HAP-1 (cell line): Measurements from ENCODE around the gene DRP2.
"Not testable (repeated sequence)": the region's sequence is repeated elsewhere in the genome, so short reads cannot be mapped to it uniquely, and the experiment has no call there.

Source experiments
- DNase-seq, 2 experiments: peaks; one replicate each; pipeline ENCODE4 v3.0.0-alpha.2; 2016 to 2020; ENCODE audit warnings: low spot score in 2 of 2
- H3K27me3 ChIP-seq: fragments of 250-450 bp; sonication (Bioruptor Pico); 2 replicates; pipeline ENCODE4 v1.5.1; 2020; ENCODE audit warnings: low read depth, mild to moderate bottlenecking, moderate library complexity
- H3K36me3 ChIP-seq: fragments of 250-450 bp; sonication (Bioruptor Pico); replicated peaks from 2 replicates; pipeline ENCODE4 v1.5.1; 2020; ENCODE audit warnings: mild to moderate bottlenecking
- H3K4me1 ChIP-seq: fragments of 250-450 bp; sonication (Bioruptor Pico); 2 replicates; pipeline ENCODE4 v1.5.1; 2020; ENCODE audit warnings: mild to moderate bottlenecking
- H3K4me3 ChIP-seq: fragments of 250-450 bp; sonication (Bioruptor Pico); 2 replicates; pipeline ENCODE4 v1.5.1; 2020; ENCODE audit warnings: mild to moderate bottlenecking, moderate library complexity
- H3K9me3 ChIP-seq: fragments of 250-450 bp; sonication (Bioruptor Pico); 2 replicates; pipeline ENCODE4 v1.5.1; 2020; ENCODE audit warnings: mild to moderate bottlenecking, moderate library complexity
- in situ Hi-C: fragments of 300-500 bp; cut with MboI; formaldehyde crosslinking; loops from 3 replicates; pipeline ENCODE4 v1.14.3; 2020; ENCODE audit warnings: low sequenced_read_pairs, inconsistent platforms, mixed read lengths

DRP2 gene

DNA sequence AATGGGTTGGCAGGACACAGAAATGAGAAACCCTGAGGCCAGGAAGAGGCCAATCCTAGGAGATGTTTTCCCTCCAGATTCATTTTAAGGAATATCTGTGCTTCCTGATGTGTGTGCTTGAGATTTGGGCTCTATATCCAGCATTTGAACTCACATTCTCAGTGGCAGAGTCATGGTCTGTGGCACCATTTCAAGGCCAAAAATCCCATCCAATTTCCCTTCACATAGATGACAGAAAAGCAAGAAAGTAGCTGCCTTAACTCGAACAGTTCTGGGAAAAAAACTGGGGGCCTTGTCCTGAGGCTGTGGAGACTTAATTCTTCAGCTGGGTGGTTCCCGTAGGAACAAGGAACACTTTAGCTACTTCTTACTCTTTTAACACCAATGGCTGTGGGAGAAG is 44.2 kb downstream of the DRP2 start:
- H3K36me3 ChIP-seq = no peaks in the 10 kb centered on the region

DNA sequence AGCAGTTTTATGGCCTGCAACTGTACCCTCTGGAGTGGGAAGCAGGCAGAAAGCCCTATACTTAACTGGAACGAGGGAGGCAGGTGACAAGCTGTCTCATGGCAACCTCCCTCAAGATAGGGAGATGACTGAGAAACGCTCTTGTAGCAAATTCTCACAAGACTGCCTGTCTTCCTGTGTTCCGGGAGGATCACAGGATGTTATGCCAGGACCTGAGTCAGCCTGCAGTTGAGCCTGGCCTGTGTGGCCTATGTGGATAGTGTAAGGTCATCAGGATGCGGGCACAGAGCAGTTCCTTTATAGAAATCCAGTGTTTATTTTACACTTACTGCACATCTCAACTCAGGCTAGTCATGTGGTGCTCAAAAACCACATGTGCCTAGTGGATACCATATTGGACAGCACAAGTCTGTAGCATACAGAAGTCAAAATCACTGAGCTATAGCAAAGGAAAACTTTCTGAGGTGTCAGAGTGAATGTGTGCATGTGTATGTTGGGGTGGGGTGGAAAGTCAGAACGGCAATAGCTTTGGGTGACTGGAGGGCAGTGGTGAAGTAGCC is 46.4 kb downstream of the DRP2 start:
- in situ Hi-C loops = no loop called here
- no peaks in the 10 kb centered on the region for H3K36me3 ChIP-seq
- no peak for DNase-seq

More for the DNA sequence above, 44.2 kb downstream of the DRP2 start:
- H3K4me1 ChIP-seq = no peaks in the 10 kb centered on the region
- no peaks in the 10 kb centered on the region for H3K27me3 ChIP-seq
- no peak for DNase-seq
- H3K4me3 ChIP-seq = no peak overlapping the region
- in situ Hi-C loops = no loop called here
- no peaks in the 10 kb centered on the region for H3K9me3 ChIP-seq

DNA sequence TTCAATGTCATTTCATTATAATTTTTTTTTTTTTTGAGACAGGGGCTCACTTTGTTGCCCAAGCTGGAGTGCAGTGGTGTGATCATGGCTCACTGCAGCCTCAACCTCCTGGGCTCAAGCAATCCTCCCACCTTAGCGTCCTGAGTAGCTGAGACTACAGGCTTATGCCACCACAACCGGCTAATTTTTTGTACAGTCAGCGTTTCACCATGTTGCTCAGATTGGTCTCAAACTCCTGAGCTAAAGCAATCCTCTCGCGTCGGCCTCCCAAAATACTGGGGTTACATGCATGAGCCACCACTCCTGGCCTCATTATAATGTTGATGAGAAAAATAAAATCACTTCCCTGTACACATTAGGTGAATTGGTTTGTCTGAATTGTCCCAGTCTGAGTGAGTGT is 54.6 kb downstream of the DRP2 start:
- no peak for DNase-seq
- Histone ChIP-seq H3K4me1 (no peaks in the 10 kb centered on the region), H3K4me3 (no peak overlapping the region), H3K9me3 (no peaks in the 10 kb centered on the region), H3K27me3 (no peaks in the 10 kb centered on the region), H3K36me3 (no peaks in the 10 kb centered on the region)
- in situ Hi-C loops = no loop called here

More for the DNA sequence above, 46.4 kb downstream of the DRP2 start:
- Histone ChIP-seq H3K27me3 (no peaks in the 10 kb centered on the region), H3K4me3 (no peak overlapping the region), H3K9me3 (no peaks in the 10 kb centered on the region), H3K4me1 (no peaks in the 10 kb centered on the region)

DNA sequence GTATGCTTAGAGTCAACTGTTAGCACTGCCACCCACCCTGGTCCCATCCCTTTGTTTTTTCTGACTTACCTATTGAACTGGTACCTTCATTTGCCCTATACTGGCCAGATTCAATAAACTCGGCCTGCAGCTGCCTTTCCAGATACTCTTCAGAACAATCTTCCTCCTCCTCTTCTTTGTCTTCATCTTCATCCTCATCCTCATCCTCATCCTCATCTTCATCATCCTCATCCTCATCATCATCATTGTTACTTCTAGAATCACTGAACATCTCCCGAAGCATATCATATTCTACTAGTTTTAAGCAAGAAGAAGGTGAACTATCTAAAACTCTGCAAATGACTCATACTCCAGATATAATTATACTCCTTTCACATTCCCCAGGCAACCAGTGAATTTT is 56.7 kb downstream of the DRP2 start:
- Histone ChIP-seq H3K4me3 (no peak overlapping the region), H3K36me3 (no peaks in the 10 kb centered on the region), H3K27me3 (no peaks in the 10 kb centered on the region), H3K4me1 (no peaks in the 10 kb centered on the region), H3K9me3 (no peaks in the 10 kb centered on the region)
- no peak for DNase-seq
- in situ Hi-C loops = no loop called here

DNA sequence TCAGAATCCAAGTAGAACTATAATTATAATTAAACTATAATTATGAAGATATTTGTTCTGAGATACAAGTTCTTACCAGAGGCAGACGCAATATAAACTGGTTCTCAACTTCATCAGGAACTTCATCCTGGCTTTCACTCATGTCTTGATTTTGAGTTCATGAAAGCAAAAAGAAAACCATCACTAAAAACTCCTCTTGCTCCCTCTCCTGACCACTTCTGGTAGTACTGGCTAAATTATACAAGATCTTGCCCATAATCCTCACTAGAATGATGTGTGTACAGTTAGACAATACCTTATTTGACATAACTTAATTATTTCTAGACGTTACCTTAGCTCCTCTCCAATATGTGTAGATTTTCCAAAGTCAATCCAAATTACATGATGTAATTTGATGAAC is 67.8 kb downstream of the DRP2 start:
- DNase-seq = peak; percentile 62 to 64
- Histone ChIP-seq H3K27me3 (no peaks in the 10 kb centered on the region), H3K4me1 (0 out of 2 replicates have a peak, but pooled peaks cover 6% of the 10 kb centered on the region), H3K9me3 (no peaks in the 10 kb centered on the region), H3K4me3 (no peak overlapping the region), H3K36me3 (no peaks in the 10 kb centered on the region)
- in situ Hi-C loops = loop anchor here (10.0 kb wide), 1 partner anchor 143 kb away; no protein-coding TSS in a partner anchor

DNA sequence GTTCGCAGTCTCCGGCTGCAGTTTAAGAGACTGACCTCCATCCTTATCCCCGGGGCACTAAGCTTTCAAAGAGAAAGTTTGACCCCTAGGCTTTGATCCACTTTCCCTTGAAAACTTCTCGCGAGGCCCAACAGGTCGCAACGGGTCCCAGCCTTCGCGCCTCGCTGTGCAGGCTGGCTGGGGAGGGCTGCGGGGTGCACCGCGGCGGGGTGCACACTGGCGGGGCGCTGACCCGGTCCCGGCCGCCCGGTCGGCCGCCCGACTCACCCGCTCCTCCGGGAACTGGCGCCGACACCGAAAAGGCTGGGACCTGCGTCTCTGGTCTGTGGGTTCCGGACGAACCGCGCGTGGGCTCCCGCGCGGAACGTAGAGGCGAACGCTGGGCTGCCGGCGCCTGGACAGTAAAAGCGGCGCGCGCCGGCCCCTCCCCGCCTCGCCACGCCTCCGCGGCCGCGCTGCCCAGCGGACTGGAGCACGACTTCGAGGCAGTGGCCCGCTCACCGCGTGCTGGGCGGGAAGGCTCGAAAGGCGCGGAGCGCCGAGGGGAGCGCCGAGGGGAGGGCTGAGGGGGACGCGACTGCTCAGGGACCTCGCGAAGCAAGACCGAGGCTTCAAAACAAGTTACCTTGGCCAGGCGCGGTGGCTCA is 71.5 kb downstream of the DRP2 start, which contains the start of gene TAF7L:
TSS of gene TAF7L (minus strand) at position 378 of the 647 bp plus-strand sequence. CDS start 3,791 bp downstream, outside the sequence.
- DNase-seq = peak in 1 of 2 experiments; percentile 27
- Histone ChIP-seq H3K9me3 (no peaks in the 10 kb centered on the region), H3K27me3 (no peaks in the 10 kb centered on the region), H3K4me1 (0 out of 2 replicates have a peak, but pooled peaks cover 6% of the 10 kb centered on the region), H3K4me3 (no peak within 1 kb of the TSS), H3K36me3 (no peaks in the 10 kb centered on the region)
- in situ Hi-C loops = no loop called here

DNA sequence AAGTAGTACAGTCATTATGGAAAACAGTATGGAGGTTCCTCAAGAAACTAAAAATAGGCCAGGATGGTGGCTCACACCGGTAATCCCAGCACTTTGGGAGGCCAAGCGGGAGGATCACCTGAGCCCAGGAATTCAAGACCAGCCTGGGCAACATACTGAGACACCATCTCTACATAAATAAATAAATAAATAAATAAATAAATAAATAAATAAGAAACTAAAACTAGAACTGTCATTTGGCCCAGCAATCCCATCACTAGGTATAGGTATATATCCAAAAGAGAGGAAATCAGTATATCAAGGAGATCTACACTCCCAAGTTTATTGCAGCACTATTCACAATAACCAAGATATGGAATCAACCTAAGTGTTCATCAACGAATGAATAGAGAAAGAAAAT is 76.0 kb downstream of the DRP2 start:
- in situ Hi-C loops, H3K9me3 ChIP-seq, H3K4me1 ChIP-seq, H3K27me3 ChIP-seq, DNase-seq, H3K4me3 ChIP-seq, H3K36me3 ChIP-seq: not testable (repeated sequence)

DNA sequence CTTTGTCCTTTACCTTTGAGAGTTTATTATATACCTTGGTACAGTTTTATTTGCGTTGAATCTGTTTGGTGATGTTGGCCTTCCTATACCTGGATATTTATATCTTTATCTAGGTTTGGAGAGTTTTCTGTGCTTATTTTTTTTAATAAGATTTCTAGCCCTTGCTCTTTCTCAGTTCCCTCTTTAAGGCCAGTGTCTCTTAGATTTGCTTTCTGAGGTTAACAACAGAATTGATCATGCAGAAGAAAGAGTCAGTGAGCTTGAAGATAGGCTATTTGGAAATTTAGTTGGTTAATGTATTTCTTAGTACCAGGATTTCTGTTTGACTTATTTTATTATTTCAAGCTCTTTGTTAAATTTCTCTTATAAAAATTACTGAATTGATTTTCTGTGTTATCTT is 84.2 kb downstream of the DRP2 start:
- no peaks in the 10 kb centered on the region for H3K9me3 ChIP-seq
- no peak overlapping the region for H3K4me3 ChIP-seq
- no peak for DNase-seq
- H3K27me3 ChIP-seq = no peaks in the 10 kb centered on the region
- in situ Hi-C loops = no loop called here
- H3K4me1 ChIP-seq = no peaks in the 10 kb centered on the region
- no peaks in the 10 kb centered on the region for H3K36me3 ChIP-seq
